Thoracic aorta (tissue), 2 donors: ENCODE data around the gene CD19. TPM values are rescaled to one million over a fixed set of nuclear protein-coding genes. Genes with fewer than 3 reads are reported as not detected.
A peak's percentile ranks its signal among the peaks of the same experiment; 100 is the strongest.

Experiments
- ATAC-seq: fragments of 150-250 bp; one replicate; pipeline ENCODE4 v1.8.0; 2017; ENCODE audit warnings: low read depth; ENCODE audit not compliant: insufficient number of reproducible peaks, low FRiP score
- DNase-seq: peaks from one replicate; pipeline ENCODE4 v3.0.0-alpha.2; 2020; ENCODE audit warnings: low spot score
- H3K27ac ChIP-seq, 2 donors: fragments of 200-600 bp; sonication (generic); 1 replicate in 1 of 2; 2 replicates in 1 of 2; pipeline ENCODE4 v1.5.1; 2016; ENCODE audit warnings: mild to moderate bottlenecking in 2 of 2, moderate library complexity in 2 of 2
- H3K27me3 ChIP-seq: fragments of 200-600 bp; sonication (generic); replicated peaks from 2 replicates; pipeline ENCODE4 v1.6.0; 2016; ENCODE audit warnings: mild to moderate bottlenecking; ENCODE audit not compliant: insufficient read depth
- H3K36me3 ChIP-seq: fragments of 200-600 bp; sonication (generic); one replicate; pipeline ENCODE4 v1.5.1; 2016
- H3K4me1 ChIP-seq, 2 donors: fragments of 200-600 bp; sonication (generic); 1 replicate in 1 of 2; 2 replicates in 1 of 2; pipeline versions ENCODE4 v1.5.1 to v1.6.0; 2016; ENCODE audit warnings: low read depth in 2 of 2, mild to moderate bottlenecking in 1 of 2; ENCODE audit not compliant: control insufficient read depth in 1 of 2
- H3K4me3 ChIP-seq: fragments of 200-600 bp; sonication (generic); 2 replicates; pipeline ENCODE4 v1.5.1; 2016; ENCODE audit warnings: mild to moderate bottlenecking
- H3K9me3 ChIP-seq: fragments of 200-600 bp; sonication (generic); 2 replicates; pipeline ENCODE4 v1.5.1; 2016
- CTCF ChIP-seq: fragments of 200-600 bp; sonication (generic); IDR thresholded peaks from one replicate; pipeline ENCODE4 v1.5.1; 2019; ENCODE audit warnings: antibody characterized with exemption
- total RNA-seq, 2 donors: library from RNA; depleted of rRNA; stranded (reverse); fragments of >200 nt; gene quantifications; one replicate each; pipeline versions ENCODE4 v1.1.0 to v1.2.3, GENCODE V29; 2016

The CD19 gene
- total RNA-seq, 2 donors from 2014 or later: not detected

GRCh38 chr16:28950648-28951409 lies 19.1 kb downstream of the CD19 start, which contains the start of gene NFATC2IP:
Gene NFATC2IP (plus strand): TSS chr16:28950937. CDS start chr16:28951012, 75 bp downstream.
- peaks cover 8 to 23% of the 10 kb centered on the region in 2 donors for H3K4me1 ChIP-seq
- H3K9me3 ChIP-seq: no peaks in the 10 kb centered on the region
- peak; percentile 99 for ATAC-seq
- H3K36me3 ChIP-seq: peaks cover 15% of the 10 kb centered on the region
- peak within 1 kb of the TSS; percentile 91 for H3K4me3 ChIP-seq
- H3K27ac ChIP-seq: peak within 1 kb of the TSS; percentile 80 to 82
- peak; percentile 99 for DNase-seq
- no peak for TF ChIP-seq CTCF
- H3K27me3 ChIP-seq: no peaks in the 10 kb centered on the region

- no peak for TF ChIP-seq CTCF
- Histone ChIP-seq H3K9me3 (no peaks in the 10 kb centered on the region), H3K27ac (peak overlapping the region; percentile 67 to 82), H3K27me3 (no peaks in the 10 kb centered on the region), H3K36me3 (peaks cover 20% of the 10 kb centered on the region), H3K4me3 (peak overlapping the region; percentile 91), H3K4me1 (peaks cover 7 to 20% of the 10 kb centered on the region in 2 donors)
- ATAC-seq (no peak), DNase-seq (no peak)
These were observed 19.7 kb downstream of the CD19 start for GRCh38 chr16:28951410-28951943.

GRCh38 chr16:28958216-28958615 lies 26.4 kb downstream of the CD19 start:
- TF ChIP-seq CTCF: no peak
- H3K9me3 ChIP-seq: no peaks in the 10 kb centered on the region
- H3K4me3 ChIP-seq: no peak overlapping the region
- no peaks in the 10 kb centered on the region for H3K4me1 ChIP-seq
- no peaks in the 10 kb centered on the region for H3K27me3 ChIP-seq
- ATAC-seq: no peak
- H3K36me3 ChIP-seq: peaks cover 49% of the 10 kb centered on the region
- no peak overlapping the region for H3K27ac ChIP-seq
- DNase-seq: no peak

GRCh38 chr16:28958836-28959235 lies 27.1 kb downstream of the CD19 start:
- peaks cover 52% of the 10 kb centered on the region for H3K36me3 ChIP-seq
- H3K4me1 ChIP-seq: no peaks in the 10 kb centered on the region
- ATAC-seq (no peak), DNase-seq (no peak)
- TF ChIP-seq CTCF: no peak
- no peaks in the 10 kb centered on the region for H3K27me3 ChIP-seq
- H3K27ac ChIP-seq: no peak overlapping the region
- no peak overlapping the region for H3K4me3 ChIP-seq
- H3K9me3 ChIP-seq: no peaks in the 10 kb centered on the region

GRCh38 chr16:28964072-28964471 lies 32.3 kb downstream of the CD19 start:
- Histone ChIP-seq H3K27me3 (no peaks in the 10 kb centered on the region), H3K27ac (no peak overlapping the region), H3K36me3 (peaks cover 30% of the 10 kb centered on the region), H3K9me3 (no peaks in the 10 kb centered on the region), H3K4me3 (no peak overlapping the region), H3K4me1 (no peaks in the 10 kb centered on the region)
- DNase-seq (no peak), ATAC-seq (no peak)
- no peak for TF ChIP-seq CTCF
